Ovary (tissue), 3 donors: ENCODE results near the gene MMP10.

Experiments
- EP300 ChIP-seq: sonication (generic); formaldehyde crosslinking; IDR thresholded peaks from one replicate; pipeline ENCODE4 v1.6.1; 2017; ENCODE audit warnings: antibody characterized with exemption
- POLR2A ChIP-seq: fragments of 450-650 bp; IDR thresholded peaks from one replicate; pipeline ENCODE4 v1.6.1; 2017; ENCODE audit warnings: antibody characterized with exemption, mild to moderate bottlenecking, moderate library complexity
- TF ChIP-seq, protein P1 (sequence below), 3 donors: fragments of 450-650 bp in 2 of 3; fragments of 200-600 bp in 1 of 3; IDR thresholded peaks; one replicate each; pipeline versions ENCODE4 v1.5.1 to v1.8.0; 2016 to 2022; ENCODE audit warnings: antibody characterized with exemption in 3 of 3, mild to moderate bottlenecking in 1 of 3
- donor health status: DM: no; HTN: no; CAD: no.

DNA sequence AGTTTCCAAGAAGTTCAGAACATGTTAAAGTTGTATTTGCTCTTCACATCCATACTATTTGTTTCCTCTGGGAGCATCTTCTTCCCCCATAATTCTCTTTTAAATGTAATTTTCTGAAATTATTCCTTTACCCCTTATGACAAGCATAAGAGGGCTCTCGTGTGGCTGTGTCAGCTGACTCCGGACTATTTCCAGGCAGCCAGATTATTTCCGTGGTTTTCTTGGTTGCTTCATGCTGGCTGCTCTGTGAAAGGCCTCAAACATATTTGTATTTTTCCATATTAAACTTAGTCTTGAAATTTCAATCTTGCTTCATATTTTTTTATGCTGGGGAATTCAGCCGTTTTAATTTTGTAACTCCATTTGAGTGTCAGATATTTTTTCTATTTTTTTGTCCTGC is 20.3 kb upstream of the MMP10 start:
- TF ChIP-seq, protein P1, sequence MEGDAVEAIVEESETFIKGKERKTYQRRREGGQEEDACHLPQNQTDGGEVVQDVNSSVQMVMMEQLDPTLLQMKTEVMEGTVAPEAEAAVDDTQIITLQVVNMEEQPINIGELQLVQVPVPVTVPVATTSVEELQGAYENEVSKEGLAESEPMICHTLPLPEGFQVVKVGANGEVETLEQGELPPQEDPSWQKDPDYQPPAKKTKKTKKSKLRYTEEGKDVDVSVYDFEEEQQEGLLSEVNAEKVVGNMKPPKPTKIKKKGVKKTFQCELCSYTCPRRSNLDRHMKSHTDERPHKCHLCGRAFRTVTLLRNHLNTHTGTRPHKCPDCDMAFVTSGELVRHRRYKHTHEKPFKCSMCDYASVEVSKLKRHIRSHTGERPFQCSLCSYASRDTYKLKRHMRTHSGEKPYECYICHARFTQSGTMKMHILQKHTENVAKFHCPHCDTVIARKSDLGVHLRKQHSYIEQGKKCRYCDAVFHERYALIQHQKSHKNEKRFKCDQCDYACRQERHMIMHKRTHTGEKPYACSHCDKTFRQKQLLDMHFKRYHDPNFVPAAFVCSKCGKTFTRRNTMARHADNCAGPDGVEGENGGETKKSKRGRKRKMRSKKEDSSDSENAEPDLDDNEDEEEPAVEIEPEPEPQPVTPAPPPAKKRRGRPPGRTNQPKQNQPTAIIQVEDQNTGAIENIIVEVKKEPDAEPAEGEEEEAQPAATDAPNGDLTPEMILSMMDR (IDR thresholded peaks at IDR 0.05), result no peak
- TF ChIP-seq EP300, result no peak
- no peak for TF ChIP-seq POLR2A
